AG04449 (cell line): ENCODE results near the gene GRXCR1.

Experiments
- CTCF ChIA-PET: fragments of 350-600 bp; formaldehyde crosslinking; extraction: SDS; loops from one replicate; lab custom pipeline; 2021; ENCODE audit warnings: antibody characterized with exemption; lab: Yijun Ruan, JAX
- POLR2A ChIA-PET: fragments of 400-600, 350-600 bp; formaldehyde crosslinking; extraction: SDS; loops from one replicate; lab custom pipeline; 2020; ENCODE audit warnings: antibody characterized with exemption, inconsistent platforms; lab: Yijun Ruan, JAX
- DNase-seq: peaks from one replicate; pipeline ENCODE4 v3.0.0-alpha.2; 2010; ENCODE audit warnings: low read depth, low spot score
- H3K4me3 ChIP-seq: 2 replicates; pipeline ENCODE4 v1.5.1; 2011; ENCODE audit warnings: low read depth, mild to moderate bottlenecking, control low read depth, low read length
- TF ChIP-seq, protein P1 (sequence below): IDR thresholded peaks from one replicate; pipeline ENCODE4 v1.5.1; 2011; ENCODE audit warnings: mild to moderate bottlenecking, moderate library complexity, low read length, control low read depth, inconsistent platforms; ENCODE audit not compliant: insufficient read depth; ENCODE audit errors: missing control alignments

Gene GRXCR1

GRCh38 chr4:42942216-42942615 lies 49.7 kb downstream of the GRXCR1 start:
- TF ChIP-seq, protein P1, sequence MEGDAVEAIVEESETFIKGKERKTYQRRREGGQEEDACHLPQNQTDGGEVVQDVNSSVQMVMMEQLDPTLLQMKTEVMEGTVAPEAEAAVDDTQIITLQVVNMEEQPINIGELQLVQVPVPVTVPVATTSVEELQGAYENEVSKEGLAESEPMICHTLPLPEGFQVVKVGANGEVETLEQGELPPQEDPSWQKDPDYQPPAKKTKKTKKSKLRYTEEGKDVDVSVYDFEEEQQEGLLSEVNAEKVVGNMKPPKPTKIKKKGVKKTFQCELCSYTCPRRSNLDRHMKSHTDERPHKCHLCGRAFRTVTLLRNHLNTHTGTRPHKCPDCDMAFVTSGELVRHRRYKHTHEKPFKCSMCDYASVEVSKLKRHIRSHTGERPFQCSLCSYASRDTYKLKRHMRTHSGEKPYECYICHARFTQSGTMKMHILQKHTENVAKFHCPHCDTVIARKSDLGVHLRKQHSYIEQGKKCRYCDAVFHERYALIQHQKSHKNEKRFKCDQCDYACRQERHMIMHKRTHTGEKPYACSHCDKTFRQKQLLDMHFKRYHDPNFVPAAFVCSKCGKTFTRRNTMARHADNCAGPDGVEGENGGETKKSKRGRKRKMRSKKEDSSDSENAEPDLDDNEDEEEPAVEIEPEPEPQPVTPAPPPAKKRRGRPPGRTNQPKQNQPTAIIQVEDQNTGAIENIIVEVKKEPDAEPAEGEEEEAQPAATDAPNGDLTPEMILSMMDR, result no peak
- no peak overlapping the region for H3K4me3 ChIP-seq
- ChIA-PET CTCF (no interaction called here), POLR2A (no interaction called here)
- no peak for DNase-seq

DNA sequence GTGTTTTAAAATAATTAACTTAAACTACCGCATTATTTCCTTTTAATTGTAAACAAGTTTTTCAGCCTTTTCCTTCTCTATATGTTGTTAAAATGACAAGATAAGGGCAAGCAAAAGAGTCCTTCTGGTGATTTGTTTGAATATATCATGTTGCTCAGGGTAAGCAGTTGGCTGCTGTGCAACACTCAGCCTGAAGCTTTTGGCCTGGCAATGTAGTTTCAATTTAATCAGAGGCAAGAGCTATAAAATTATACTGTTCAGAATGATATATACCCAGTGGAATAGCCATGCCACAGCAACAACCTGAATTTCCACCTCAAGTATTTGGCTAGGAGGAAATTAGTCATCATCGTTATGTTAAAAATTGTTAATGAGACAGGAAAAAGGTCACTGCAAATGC lies 53.4 kb downstream of the GRXCR1 start:
- no peak overlapping the region for H3K4me3 ChIP-seq
- ChIA-PET POLR2A (no interaction called here), CTCF (no interaction called here)
- TF ChIP-seq, protein P1, result no peak
- no peak for DNase-seq

GRCh38 chr4:42953321-42953720 lies 60.8 kb downstream of the GRXCR1 start:
- no peak overlapping the region for H3K4me3 ChIP-seq
- TF ChIP-seq, protein P1, result no peak
- POLR2A ChIA-PET, result no interaction called here
- DNase-seq, result no peak
- CTCF ChIA-PET, result no interaction called here

GRCh38 chr4:42954963-42955669 lies 62.6 kb downstream of the GRXCR1 start:
- CTCF ChIA-PET, result no interaction called here
- no peak for DNase-seq

DNA sequence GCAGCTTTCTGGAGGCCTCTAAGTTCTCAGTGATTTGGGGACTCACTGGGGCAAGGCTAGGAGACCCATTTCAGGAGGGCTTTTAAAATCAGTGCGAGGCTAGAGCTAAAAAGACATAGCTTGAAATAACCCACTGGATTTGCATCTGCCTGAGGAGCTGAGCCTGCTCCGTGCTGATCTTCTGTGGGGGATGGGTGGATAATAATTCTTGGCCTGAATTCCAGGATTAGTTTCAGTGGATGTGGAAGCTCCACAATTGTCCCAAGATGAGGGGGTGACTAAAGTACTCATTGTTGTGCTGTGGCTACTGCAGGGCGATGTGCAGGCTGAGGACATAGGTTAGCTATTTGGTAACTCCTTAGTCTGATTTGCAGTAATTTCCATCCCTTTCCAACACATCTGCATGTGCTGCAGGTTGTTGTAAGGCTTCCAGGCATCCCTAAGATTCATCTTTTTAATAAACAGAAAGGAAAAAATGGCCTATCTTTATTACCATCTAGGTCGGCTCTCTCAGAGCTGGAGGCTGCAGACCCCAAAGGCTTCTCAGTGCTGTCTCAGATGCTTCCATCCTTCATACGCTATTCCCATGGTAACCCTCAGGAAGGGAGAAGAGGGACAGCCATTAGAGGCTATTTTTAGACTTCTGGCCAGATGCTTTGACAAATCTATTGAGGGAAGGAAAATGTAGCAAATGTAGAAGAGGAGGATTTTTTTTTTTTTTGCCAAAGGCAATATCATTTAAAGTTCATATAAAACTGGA lies 63.4 kb downstream of the GRXCR1 start:
- CTCF ChIA-PET, result no interaction called here
- no peak overlapping the region for H3K4me3 ChIP-seq
- POLR2A ChIA-PET, result no interaction called here
- DNase-seq, result no peak
- TF ChIP-seq, protein P1, result no peak

More at GRCh38 chr4:42954963-42955669, 62.6 kb downstream of the GRXCR1 start:
- TF ChIP-seq, protein P1, result no peak
- POLR2A ChIA-PET, result no interaction called here
- no peak overlapping the region for H3K4me3 ChIP-seq

DNA sequence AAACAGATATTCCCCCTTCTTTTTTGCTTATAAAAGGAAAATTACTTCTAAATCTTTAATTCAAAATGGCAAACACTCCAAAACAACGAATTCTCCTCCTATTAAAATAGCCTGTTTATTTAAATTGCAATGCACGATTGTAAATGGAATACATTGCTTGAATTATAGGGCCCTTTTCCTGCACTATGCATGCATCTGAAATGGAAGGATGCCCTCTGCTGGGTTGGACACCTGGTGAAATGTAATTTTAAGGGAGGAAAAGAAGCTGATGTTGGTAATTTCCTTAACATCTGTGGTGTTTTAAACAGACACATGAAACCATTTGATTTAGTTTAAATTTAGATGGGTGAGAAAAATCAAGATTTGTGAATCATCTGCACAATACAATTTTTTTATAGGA lies 72.8 kb downstream of the GRXCR1 start:
- ChIA-PET CTCF (no interaction called here), POLR2A (no interaction called here)
- DNase-seq, result no peak
- TF ChIP-seq, protein P1, result no peak
- no peak overlapping the region for H3K4me3 ChIP-seq
